Left cardiac atrium (tissue), 4 donors: ENCODE data around the gene ELMO2. TPM values are rescaled to one million over a fixed set of nuclear protein-coding genes. Genes with fewer than 3 reads are reported as not detected.

ENCODE experiments used
- ATAC-seq, 2 donors: fragments of 200-7000 bp; cut with Tn5 transposase; one replicate each; pipeline ENCODE4 v1.9.1; 2020; ENCODE audit warnings: mild to moderate bottlenecking in 2 of 2, moderate library complexity in 2 of 2
- DNase-seq: peaks from one replicate; pipeline ENCODE4 v3.0.0-alpha.2; 2020
- intact Hi-C, 2 donors: fragments of 100-400 bp; cut with DNase I; formaldehyde crosslinking; loops; one replicate each; pipeline versions ENCODE4 v1.14.1 to v1.15.1; 2022 to 2023
- total RNA-seq, 2 donors: library from RNA; stranded (reverse); fragmentation: NEBNext Ultra II Directional; extraction: Animal tissue kit (Norgen Biotek cat#: 25700); gene quantifications; one replicate each; pipeline ENCODE4 v1.2.1, GENCODE V29; 2021
- donor health status: DM: no; HTN: yes; CAD: no.
- donor health status: DM: no; HTN: yes; CAD: no; lungs with severe emphysema.
- donor health status: DM: yes; HTN: yes; CAD: no.
- donor health status: Dilated cardiomyopathy.

Gene ELMO2
- total RNA-seq, 2 donors from 2014 or later: 29.5 to 36.1 TPM

GRCh38 chr20:46375771-46376170, 30.6 kb downstream of the ELMO2 start:
- no peak for ATAC-seq
- intact Hi-C loops: no loop called here

GRCh38 chr20:46374383-46374782, 32.0 kb downstream of the ELMO2 start:
- DNase-seq (no peak), ATAC-seq (no peak)
- intact Hi-C loops: no loop called here

More at GRCh38 chr20:46375771-46376170, 30.6 kb downstream of the ELMO2 start:
- DNase-seq: no peak

- DNase-seq (no peak), ATAC-seq (peak in 1 of 2 donors; percentile 78)
- intact Hi-C loops: no loop called here
Observed at GRCh38 chr20:46371656-46372055, 34.8 kb downstream of the ELMO2 start.

GRCh38 chr20:46368902-46369268, 37.5 kb downstream of the ELMO2 start:
- intact Hi-C loops: no loop called here
- ATAC-seq: no peak
- no peak for DNase-seq

- ATAC-seq (no peak), DNase-seq (no peak)
- intact Hi-C loops: no loop called here
Observed at GRCh38 chr20:46367967-46368901, 38.2 kb downstream of the ELMO2 start.

- DNase-seq (no peak), ATAC-seq (no peak)
- intact Hi-C loops: no loop called here
Observed at GRCh38 chr20:46367234-46367633, 39.2 kb downstream of the ELMO2 start.

GRCh38 chr20:46366826-46367225, 39.6 kb downstream of the ELMO2 start:
- no peak for ATAC-seq
- no peak for DNase-seq
- intact Hi-C loops: no loop called here

- intact Hi-C loops: no loop called here
- DNase-seq (no peak), ATAC-seq (no peak)
Observed at GRCh38 chr20:46365487-46366220, 40.8 kb downstream of the ELMO2 start.

- intact Hi-C loops: loop anchor here in 1 of 2 donors (5.0 kb wide), 1 partner anchor 37 kb away; no protein-coding TSS in a partner anchor
- no peak for DNase-seq
- no peak for ATAC-seq
Observed at GRCh38 chr20:46364670-46365486, 41.5 kb downstream of the ELMO2 start.

GRCh38 chr20:46363874-46364669, 42.3 kb downstream of the ELMO2 start:
- intact Hi-C loops: loop anchor here in 1 of 2 donors (5.0 kb wide), 1 partner anchor 38 kb away; no protein-coding TSS in a partner anchor
- peak; percentile 89 for DNase-seq
- ATAC-seq: peak; percentile 96

GRCh38 chr20:46362921-46363867, 43.2 kb downstream of the ELMO2 start:
- ATAC-seq: no peak
- DNase-seq: no peak
- intact Hi-C loops: loop anchor here in 1 of 2 donors (5.0 kb wide), 1 partner anchor 39 kb away; no protein-coding TSS in a partner anchor

- DNase-seq (no peak), ATAC-seq (no peak)
- intact Hi-C loops: loop anchor here in 1 of 2 donors (5.0 kb wide), 1 partner anchor 40 kb away; no protein-coding TSS in a partner anchor
Observed at GRCh38 chr20:46361811-46362210, 44.6 kb downstream of the ELMO2 start.

GRCh38 chr20:46361381-46361780, 45.0 kb downstream of the ELMO2 start:
- intact Hi-C loops: loop anchor here in 1 of 2 donors (5.0 kb wide), 1 partner anchor 41 kb away; no protein-coding TSS in a partner anchor
- no peak for ATAC-seq
- no peak for DNase-seq

GRCh38 chr20:46359233-46359751, 47.1 kb downstream of the ELMO2 start:
- ATAC-seq (peak in 1 of 2 donors; percentile 16), DNase-seq (no peak)
- intact Hi-C loops: no loop called here

- intact Hi-C loops: no loop called here
- peak in 1 of 2 donors; percentile 7 for ATAC-seq
- no peak for DNase-seq
Observed at GRCh38 chr20:46358346-46359058, 47.9 kb downstream of the ELMO2 start.

- DNase-seq (peak; percentile 58), ATAC-seq (peak; percentile 61 to 76)
- intact Hi-C loops: no loop called here
Observed at GRCh38 chr20:46357030-46357514, 49.3 kb downstream of the ELMO2 start.
